Measurements from ENCODE around the gene PEX11B.

Gene PEX11B, protein sequence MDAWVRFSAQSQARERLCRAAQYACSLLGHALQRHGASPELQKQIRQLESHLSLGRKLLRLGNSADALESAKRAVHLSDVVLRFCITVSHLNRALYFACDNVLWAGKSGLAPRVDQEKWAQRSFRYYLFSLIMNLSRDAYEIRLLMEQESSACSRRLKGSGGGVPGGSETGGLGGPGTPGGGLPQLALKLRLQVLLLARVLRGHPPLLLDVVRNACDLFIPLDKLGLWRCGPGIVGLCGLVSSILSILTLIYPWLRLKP

DNA sequence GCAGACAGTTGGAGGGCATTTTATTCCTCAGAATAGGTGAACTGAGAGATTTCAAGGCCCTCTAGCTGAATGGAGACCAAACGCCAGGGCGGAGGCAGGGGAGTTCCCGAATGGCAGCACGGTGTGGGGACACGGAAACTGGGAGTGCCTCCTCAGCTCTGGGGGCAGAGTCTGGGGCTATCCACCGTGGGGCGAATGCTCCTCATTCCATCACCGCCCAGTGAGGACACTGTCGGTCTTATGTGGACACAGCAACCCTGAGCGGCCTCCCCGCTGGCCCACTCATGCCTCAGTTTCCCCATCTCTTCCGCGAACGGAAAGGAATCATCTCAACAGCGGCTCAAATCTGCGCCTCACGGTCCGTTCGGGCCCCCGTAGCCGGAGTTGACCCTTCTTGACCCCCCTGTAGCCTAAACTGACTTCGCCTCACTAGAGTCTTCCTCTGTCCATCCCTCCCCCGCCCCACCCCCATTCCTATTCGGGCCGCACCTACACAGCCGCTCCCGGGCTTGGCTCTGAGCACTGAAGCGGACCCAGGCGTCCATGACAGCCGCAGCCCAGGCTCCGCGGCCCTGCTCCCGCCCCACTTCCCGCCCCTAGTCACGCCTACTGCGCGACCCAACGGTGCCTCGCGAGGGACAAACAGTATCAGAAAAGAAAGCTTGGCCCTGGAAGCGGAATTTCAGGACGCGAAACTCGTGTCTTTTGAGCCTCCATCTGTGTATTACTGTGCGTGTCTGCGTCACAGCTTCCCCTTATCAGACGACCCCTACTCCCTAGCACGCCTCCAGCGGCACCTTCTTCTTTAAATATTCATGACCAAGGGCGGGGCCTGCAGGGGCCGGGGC, at the start of gene PEX11B:
TSS of gene PEX11B (minus strand) at position 574 of the 848 bp plus-strand sequence. CDS start at position 545, 29 bp downstream.
- ATAC-seq: peak; percentile 91
- TF ChIP-seq ZFP30 (CRISPR knock-in tag; IDR thresholded peaks at IDR 0.05) (no peak), ZNF8 (CRISPR knock-in tag; IDR thresholded peaks at IDR 0.05) (no peak), ZFP3 (CRISPR knock-in tag; IDR thresholded peaks at IDR 0.05) (no peak)

DNA sequence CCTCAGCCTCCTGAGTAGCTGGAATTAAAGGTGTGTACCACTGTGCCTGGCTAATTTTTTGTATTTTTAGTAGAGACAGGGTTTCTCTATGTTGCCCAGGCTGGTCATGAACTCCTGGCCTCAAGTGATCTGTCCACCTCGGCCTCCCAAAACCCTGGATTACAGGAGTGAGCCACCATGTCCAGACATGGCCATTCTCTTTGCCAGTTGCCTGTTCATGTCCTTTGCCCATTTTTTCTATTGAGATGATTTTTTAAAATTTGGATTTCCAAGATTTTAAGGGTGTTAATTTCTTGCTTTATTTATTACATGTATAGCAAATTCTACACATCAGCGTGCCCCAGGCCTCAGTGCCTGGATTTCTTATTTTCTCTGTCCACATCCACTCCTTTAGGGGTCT, 48.8 kb upstream of the PEX11B start:
- TF ChIP-seq ZFP3 (CRISPR knock-in tag; IDR thresholded peaks at IDR 0.05): no peak
- TF ChIP-seq ARNTL (CRISPR knock-in tag; IDR thresholded peaks at IDR 0.05; ENCODE audit: borderline replicate concordance, low read depth): no peak
- TF ChIP-seq OSR1 (CRISPR knock-in tag; IDR thresholded peaks at IDR 0.05): no peak
- TF ChIP-seq, protein P1, sequence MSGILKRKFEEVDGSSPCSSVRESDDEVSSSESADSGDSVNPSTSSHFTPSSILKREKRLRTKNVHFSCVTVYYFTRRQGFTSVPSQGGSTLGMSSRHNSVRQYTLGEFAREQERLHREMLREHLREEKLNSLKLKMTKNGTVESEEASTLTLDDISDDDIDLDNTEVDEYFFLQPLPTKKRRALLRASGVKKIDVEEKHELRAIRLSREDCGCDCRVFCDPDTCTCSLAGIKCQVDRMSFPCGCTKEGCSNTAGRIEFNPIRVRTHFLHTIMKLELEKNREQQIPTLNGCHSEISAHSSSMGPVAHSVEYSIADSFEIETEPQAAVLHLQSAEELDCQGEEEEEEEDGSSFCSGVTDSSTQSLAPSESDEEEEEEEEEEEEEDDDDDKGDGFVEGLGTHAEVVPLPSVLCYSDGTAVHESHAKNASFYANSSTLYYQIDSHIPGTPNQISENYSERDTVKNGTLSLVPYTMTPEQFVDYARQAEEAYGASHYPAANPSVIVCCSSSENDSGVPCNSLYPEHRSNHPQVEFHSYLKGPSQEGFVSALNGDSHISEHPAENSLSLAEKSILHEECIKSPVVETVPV (CRISPR knock-in tag; IDR thresholded peaks at IDR 0.05): no peak
- no peak for TF ChIP-seq TCF4 (CRISPR knock-in tag; IDR thresholded peaks at IDR 0.05; ENCODE audit: borderline replicate concordance)
- no peak for TF ChIP-seq BACH2 (CRISPR knock-in tag; IDR thresholded peaks at IDR 0.05; ENCODE audit: borderline replicate concordance)
- TF ChIP-seq PPARA (CRISPR knock-in tag; IDR thresholded peaks at IDR 0.05; ENCODE audit: borderline replicate concordance): no peak
- TF ChIP-seq ESRRG (CRISPR knock-in tag; IDR thresholded peaks at IDR 0.05): no peak
- no peak for TF ChIP-seq RARB (CRISPR knock-in tag; IDR thresholded peaks at IDR 0.05)
- TF ChIP-seq PATZ1 (CRISPR knock-in tag; IDR thresholded peaks at IDR 0.05; ENCODE audit: borderline replicate concordance): no peak
- TF ChIP-seq ZNF70 (CRISPR knock-in tag; IDR thresholded peaks at IDR 0.05): no peak
- TF ChIP-seq ZC3H10 (CRISPR knock-in tag; IDR thresholded peaks at IDR 0.05): no peak
- no peak for ATAC-seq

DNA sequence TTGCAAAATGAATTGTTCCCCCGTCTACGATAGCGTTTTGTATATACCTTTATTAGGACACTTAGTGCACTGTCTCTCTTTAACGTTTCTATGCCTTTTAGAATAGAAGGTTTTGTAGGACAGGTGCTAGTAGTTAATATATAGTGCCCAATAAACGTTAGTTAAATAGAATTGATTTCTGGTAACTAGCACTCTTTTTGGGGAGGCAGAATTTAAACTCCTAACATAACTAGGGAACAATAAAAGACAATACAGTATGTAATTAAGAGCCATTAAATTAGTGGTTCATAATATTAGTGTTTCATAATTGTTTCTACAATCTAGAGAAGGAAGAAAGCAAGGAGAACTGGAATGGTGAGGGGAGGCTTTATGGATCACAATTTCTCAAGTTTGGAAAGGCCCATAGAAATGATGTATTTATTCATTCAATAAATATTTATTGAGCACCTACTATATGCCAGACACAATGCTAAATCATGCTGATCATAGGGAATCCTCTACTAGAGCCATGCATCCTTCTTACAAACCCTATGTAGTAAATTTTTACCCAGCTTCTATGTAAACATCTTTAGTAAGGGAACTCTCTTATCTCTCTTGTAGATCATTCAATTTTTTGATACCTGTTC, 46.7 kb upstream of the PEX11B start:
- TF ChIP-seq, protein P2, sequence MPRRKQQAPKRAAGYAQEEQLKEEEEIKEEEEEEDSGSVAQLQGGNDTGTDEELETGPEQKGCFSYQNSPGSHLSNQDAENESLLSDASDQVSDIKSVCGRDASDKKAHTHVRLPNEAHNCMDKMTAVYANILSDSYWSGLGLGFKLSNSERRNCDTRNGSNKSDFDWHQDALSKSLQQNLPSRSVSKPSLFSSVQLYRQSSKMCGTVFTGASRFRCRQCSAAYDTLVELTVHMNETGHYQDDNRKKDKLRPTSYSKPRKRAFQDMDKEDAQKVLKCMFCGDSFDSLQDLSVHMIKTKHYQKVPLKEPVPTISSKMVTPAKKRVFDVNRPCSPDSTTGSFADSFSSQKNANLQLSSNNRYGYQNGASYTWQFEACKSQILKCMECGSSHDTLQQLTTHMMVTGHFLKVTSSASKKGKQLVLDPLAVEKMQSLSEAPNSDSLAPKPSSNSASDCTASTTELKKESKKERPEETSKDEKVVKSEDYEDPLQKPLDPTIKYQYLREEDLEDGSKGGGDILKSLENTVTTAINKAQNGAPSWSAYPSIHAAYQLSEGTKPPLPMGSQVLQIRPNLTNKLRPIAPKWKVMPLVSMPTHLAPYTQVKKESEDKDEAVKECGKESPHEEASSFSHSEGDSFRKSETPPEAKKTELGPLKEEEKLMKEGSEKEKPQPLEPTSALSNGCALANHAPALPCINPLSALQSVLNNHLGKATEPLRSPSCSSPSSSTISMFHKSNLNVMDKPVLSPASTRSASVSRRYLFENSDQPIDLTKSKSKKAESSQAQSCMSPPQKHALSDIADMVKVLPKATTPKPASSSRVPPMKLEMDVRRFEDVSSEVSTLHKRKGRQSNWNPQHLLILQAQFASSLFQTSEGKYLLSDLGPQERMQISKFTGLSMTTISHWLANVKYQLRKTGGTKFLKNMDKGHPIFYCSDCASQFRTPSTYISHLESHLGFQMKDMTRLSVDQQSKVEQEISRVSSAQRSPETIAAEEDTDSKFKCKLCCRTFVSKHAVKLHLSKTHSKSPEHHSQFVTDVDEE (CRISPR knock-in tag; IDR thresholded peaks at IDR 0.05): no peak
- TF ChIP-seq ISL1 (CRISPR knock-in tag; IDR thresholded peaks at IDR 0.05) (no peak), PATZ1 (CRISPR knock-in tag; IDR thresholded peaks at IDR 0.05; ENCODE audit: borderline replicate concordance) (no peak), CSDC2 (CRISPR knock-in tag; IDR thresholded peaks at IDR 0.05) (no peak), ZFP3 (CRISPR knock-in tag; IDR thresholded peaks at IDR 0.05) (no peak), ZNF565 (CRISPR knock-in tag; conservative IDR thresholded peaks at IDR 0.05; ENCODE audit: low read depth) (no peak), ARNTL (CRISPR knock-in tag; IDR thresholded peaks at IDR 0.05; ENCODE audit: borderline replicate concordance, low read depth) (no peak), SNAI2 (CRISPR knock-in tag; IDR thresholded peaks at IDR 0.05) (no peak), TCF4 (CRISPR knock-in tag; IDR thresholded peaks at IDR 0.05; ENCODE audit: borderline replicate concordance) (no peak), ESRRG (CRISPR knock-in tag; IDR thresholded peaks at IDR 0.05) (no peak), ZNF8 (CRISPR knock-in tag; IDR thresholded peaks at IDR 0.05) (no peak), ZC3H10 (CRISPR knock-in tag; IDR thresholded peaks at IDR 0.05) (no peak), ZNF70 (CRISPR knock-in tag; IDR thresholded peaks at IDR 0.05) (no peak), ZFP30 (CRISPR knock-in tag; IDR thresholded peaks at IDR 0.05) (no peak), GLIS3 (CRISPR knock-in tag; IDR thresholded peaks at IDR 0.05) (no peak), PPARA (CRISPR knock-in tag; IDR thresholded peaks at IDR 0.05; ENCODE audit: borderline replicate concordance) (no peak), BACH2 (CRISPR knock-in tag; IDR thresholded peaks at IDR 0.05; ENCODE audit: borderline replicate concordance) (no peak)
- TF ChIP-seq, protein P3, sequence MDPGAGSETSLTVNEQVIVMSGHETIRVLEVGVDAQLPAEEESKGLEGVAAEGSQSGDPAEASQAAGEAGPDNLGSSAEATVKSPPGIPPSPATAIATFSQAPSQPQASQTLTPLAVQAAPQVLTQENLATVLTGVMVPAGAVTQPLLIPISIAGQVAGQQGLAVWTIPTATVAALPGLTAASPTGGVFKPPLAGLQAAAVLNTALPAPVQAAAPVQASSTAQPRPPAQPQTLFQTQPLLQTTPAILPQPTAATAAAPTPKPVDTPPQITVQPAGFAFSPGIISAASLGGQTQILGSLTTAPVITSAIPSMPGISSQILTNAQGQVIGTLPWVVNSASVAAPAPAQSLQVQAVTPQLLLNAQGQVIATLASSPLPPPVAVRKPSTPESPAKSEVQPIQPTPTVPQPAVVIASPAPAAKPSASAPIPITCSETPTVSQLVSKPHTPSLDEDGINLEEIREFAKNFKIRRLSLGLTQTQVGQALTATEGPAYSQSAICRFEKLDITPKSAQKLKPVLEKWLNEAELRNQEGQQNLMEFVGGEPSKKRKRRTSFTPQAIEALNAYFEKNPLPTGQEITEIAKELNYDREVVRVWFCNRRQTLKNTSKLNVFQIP (CRISPR knock-in tag; IDR thresholded peaks at IDR 0.05; ENCODE audit: borderline replicate concordance, low read depth): no peak
- TF ChIP-seq, protein P4, sequence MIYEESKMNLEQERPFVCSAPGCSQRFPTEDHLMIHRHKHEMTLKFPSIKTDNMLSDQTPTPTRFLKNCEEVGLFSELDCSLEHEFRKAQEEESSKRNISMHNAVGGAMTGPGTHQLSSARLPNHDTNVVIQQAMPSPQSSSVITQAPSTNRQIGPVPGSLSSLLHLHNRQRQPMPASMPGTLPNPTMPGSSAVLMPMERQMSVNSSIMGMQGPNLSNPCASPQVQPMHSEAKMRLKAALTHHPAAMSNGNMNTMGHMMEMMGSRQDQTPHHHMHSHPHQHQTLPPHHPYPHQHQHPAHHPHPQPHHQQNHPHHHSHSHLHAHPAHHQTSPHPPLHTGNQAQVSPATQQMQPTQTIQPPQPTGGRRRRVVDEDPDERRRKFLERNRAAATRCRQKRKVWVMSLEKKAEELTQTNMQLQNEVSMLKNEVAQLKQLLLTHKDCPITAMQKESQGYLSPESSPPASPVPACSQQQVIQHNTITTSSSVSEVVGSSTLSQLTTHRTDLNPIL (CRISPR knock-in tag; IDR thresholded peaks at IDR 0.05; ENCODE audit: low read depth): no peak
- no peak for ATAC-seq

Measured in SK-N-SH treated with all-trans-retinoic acid at 6 μM for 48 hours (cell line).